ENCODE results near the gene EIF2S1. TPM values are rescaled to one million over a fixed set of nuclear protein-coding genes. Genes with fewer than 3 reads are reported as not detected.
A peak's percentile ranks its signal among the peaks of the same experiment; 100 is the strongest.
"Not testable (repeated sequence)": the region's sequence is repeated elsewhere in the genome, so short reads cannot be mapped to it uniquely, and the experiment has no call there.

EIF2S1 gene
- total and polyA plus RNA-seq, 12 donors: 18.7 to 118 (median 94.3) TPM

DNA sequence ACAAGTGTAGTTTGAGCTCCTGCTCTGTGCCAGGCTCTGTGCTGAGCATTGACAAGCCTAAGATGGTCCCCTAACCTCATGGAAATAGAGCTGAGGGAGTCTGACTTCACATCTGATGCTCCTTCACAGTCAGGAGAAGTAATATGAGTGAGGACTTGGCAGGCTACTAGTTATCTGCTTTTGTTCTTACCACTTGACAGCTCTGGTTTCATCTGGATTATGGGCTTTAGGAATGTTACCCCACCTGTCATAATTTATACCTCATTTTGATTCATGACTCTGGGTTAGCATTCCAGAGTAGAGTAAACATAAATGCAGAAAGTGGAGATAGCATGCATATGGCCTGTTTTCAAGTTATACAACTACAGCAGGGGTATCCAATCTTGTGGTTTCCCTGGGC, 41.0 kb upstream of the EIF2S1 start:
- ATAC-seq: no peak
- intact Hi-C loops (cut with DNase I): no loop called here
- no peak for TF ChIP-seq CTCF (IDR thresholded peaks at IDR 0.05)
- peaks cover 0 to 100% (median 24%) of the 10 kb centered on the region in 9 donors for H3K36me3 ChIP-seq
- DNase-seq: no peak
- no peak overlapping the region for H3K4me3 ChIP-seq
- no peaks in the 10 kb centered on the region for H3K9me3 ChIP-seq
- H3K27me3 ChIP-seq: no peaks in the 10 kb centered on the region
- H3K27ac ChIP-seq: no peak overlapping the region
- no peaks in the 10 kb centered on the region for H3K4me1 ChIP-seq

DNA sequence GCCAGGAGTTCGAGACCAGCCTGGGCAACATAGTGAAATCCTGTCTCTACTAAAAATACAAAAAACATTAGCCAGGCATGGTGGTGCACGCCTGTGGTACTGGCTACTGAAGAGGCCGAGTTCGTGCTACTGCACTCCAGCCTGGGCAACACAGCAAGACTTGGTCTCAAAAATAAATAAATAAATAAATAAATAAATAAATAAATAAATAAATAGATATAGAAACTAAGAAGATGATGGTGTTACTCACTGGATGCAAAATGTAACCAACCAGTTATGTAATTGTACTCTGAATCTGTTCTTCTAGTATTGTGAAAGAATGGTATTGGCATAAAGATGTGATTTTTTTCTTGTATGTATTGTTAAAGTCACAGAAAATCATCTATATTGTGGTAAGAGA, 30.5 kb upstream of the EIF2S1 start:
- H3K9me3 ChIP-seq; H3K4me1 ChIP-seq; DNase-seq; ATAC-seq; H3K27me3 ChIP-seq; H3K27ac ChIP-seq; H3K4me3 ChIP-seq; intact Hi-C loops (cut with DNase I): not testable (repeated sequence)
- WGBS, 2 donors: 96 to 98% methylated on average over 4 of the region's 4 CpGs
- H3K36me3 ChIP-seq: peaks cover 0 to 90% (median 31%) of the 10 kb centered on the region in 9 donors

DNA sequence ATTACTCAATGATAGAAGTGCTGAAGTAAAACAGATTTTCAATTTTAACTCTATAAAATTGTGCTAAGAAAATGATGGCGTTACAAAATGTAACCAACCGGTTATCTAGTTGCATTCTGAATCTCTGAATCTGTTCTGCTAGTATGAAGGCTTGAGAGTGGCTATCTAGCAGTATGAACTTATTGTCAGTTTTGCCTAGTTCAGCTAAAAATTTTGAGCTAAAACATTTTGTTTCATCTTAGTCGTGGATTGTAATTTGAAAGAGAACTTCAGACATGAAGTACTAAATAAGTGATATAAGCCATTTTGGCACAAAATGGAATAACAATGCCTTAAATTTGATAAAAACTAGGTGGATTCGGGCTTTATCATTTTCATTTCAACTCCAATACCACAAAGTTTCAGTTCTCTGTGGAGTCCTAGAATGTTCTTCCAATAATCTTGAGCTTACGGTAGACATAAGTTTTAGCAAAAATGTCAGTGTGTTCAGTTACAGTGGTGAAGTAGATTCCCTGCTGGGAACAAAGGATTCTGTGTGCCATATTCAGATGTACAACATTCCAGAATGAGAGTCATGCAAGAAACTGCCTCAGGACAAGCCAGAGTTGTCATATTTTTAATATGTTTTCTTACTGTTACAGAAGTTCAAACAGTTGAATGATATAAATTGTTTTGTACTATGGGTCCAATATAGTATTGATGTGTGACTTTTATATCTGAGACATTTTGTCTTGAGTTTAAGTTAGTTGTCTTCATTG, 28.6 kb upstream of the EIF2S1 start:
- Histone ChIP-seq H3K4me1 (no peaks in the 10 kb centered on the region), H3K9me3 (no peaks in the 10 kb centered on the region), H3K4me3 (no peak overlapping the region), H3K36me3 (peaks cover 0 to 90% (median 29%) of the 10 kb centered on the region in 9 donors), H3K27ac (no peak overlapping the region), H3K27me3 (no peaks in the 10 kb centered on the region)
- intact Hi-C loops (cut with DNase I): no loop called here
- no peak for TF ChIP-seq CTCF (IDR thresholded peaks at IDR 0.05)
- DNase-seq (no peak), ATAC-seq (no peak)
- 94 to 96% methylated on average over 5 of the region's 5 CpGs for WGBS, 2 donors

DNA sequence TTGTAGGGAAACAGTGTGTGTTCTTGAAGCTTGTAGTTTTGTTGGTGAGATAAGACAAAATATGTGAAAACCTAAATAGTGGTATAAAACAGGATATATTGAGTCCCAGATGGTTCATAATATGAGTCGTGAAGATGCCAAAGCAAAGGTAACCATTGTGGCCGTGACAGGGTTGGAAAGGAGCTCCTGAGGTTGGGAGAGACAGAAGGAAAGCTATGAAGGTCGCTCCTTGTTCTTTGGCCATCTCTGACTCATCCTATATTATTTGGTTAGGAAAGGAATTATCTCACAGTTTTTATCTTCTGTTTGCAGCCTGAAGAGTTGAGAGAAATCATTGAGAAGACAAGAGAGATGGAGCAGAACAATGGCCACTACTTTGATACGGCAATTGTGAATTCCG, 27.7 kb upstream of the EIF2S1 start:
- TF ChIP-seq CTCF (IDR thresholded peaks at IDR 0.05): no peak
- WGBS, 2 donors: 92 to 95% methylated on average over 5 of the region's 5 CpGs
- H3K4me3 ChIP-seq: no peak overlapping the region
- DNase-seq (no peak), ATAC-seq (no peak)
- peaks cover 0 to 90% (median 32%) of the 10 kb centered on the region in 9 donors for H3K36me3 ChIP-seq
- no peaks in the 10 kb centered on the region for H3K9me3 ChIP-seq
- H3K27me3 ChIP-seq: no peaks in the 10 kb centered on the region
- intact Hi-C loops (cut with DNase I): no loop called here
- no peak overlapping the region for H3K27ac ChIP-seq
- H3K4me1 ChIP-seq: no peaks in the 10 kb centered on the region

DNA sequence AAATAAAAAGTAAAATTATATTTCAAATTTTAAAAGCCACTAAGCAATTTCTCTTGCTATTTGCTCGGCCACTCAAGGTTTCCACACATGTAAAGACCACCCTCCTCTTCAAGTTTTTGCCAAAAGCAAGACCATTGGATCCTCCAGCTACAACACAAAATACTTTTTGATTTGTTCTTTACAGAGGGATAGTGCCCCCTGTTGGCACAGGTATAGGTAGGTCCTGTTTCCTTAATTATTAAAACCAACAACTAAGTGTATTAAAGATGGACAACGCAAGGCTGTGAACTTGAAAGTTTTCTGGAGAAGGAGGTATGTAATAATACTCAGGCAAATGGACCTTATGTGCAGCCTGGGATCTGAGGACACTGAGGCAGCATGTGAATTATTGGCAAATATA, 24.3 kb upstream of the EIF2S1 start:
- no peak overlapping the region for H3K4me3 ChIP-seq
- ATAC-seq: no peak
- WGBS, 2 donors: 91 to 93% methylated on average over 2 of the region's 2 CpGs
- H3K27me3 ChIP-seq: no peaks in the 10 kb centered on the region
- DNase-seq: no peak
- H3K4me1 ChIP-seq: no peaks in the 10 kb centered on the region
- intact Hi-C loops (cut with DNase I): no loop called here
- peak in 3 of 9 donors; percentile 15 to 39 (median 18) for TF ChIP-seq CTCF (IDR thresholded peaks at IDR 0.05)
- H3K9me3 ChIP-seq: no peaks in the 10 kb centered on the region
- H3K36me3 ChIP-seq: peaks cover 0 to 98% (median 43%) of the 10 kb centered on the region in 9 donors
- H3K27ac ChIP-seq: no peak overlapping the region

DNA sequence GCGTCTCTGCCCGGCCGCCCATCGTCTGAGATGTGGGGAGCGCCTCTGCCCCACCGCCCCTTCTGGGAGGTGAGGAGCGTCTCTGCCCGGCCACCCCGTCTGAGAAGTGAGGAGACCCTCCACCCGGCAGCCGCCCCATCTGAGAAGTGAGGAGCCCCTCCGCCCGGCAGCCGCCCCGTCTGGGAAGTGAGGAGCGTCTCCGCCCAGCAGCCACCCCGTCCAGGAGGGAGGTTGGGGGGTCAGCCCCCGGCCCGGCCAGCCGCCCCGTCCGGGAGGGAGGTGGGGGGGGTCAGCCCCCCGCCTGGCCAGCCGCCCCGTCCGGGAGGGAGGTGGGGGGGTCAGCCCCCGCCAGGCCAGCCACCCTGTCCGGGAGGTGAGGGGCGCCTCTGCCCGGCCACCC, 18.9 kb upstream of the EIF2S1 start:
- H3K36me3 ChIP-seq: peaks cover 0 to 93% (median 64%) of the 10 kb centered on the region in 9 donors
- intact Hi-C loops (cut with DNase I); H3K27ac ChIP-seq; H3K4me1 ChIP-seq; H3K4me3 ChIP-seq; H3K27me3 ChIP-seq; H3K9me3 ChIP-seq; DNase-seq; ATAC-seq: not testable (repeated sequence)
- 97 to 100% methylated on average over 23 to 31 of the region's 31 CpGs for WGBS, 2 donors
